ENCODE measurements around the gene HES3. TPM values are rescaled to one million over a fixed set of nuclear protein-coding genes. Genes with fewer than 3 reads are reported as not detected.

HES3 gene
- total RNA-seq, 4 donors from 2014 or later, result not detected

GRCh38 chr1:6279613-6280383 lies 35.8 kb downstream of the HES3 start:
- no peak for TF ChIP-seq CTCF (IDR thresholded peaks at IDR 0.05; ENCODE audit: low read depth)

GRCh38 chr1:6280761-6281451 lies 36.9 kb downstream of the HES3 start:
- TF ChIP-seq CTCF (IDR thresholded peaks at IDR 0.05; ENCODE audit: low read depth), result no peak

GRCh38 chr1:6281511-6282402 lies 37.8 kb downstream of the HES3 start:
- no peak for TF ChIP-seq CTCF (IDR thresholded peaks at IDR 0.05; ENCODE audit: low read depth)

- TF ChIP-seq CTCF (IDR thresholded peaks at IDR 0.05; ENCODE audit: low read depth), result no peak
These were observed 38.7 kb downstream of the HES3 start for GRCh38 chr1:6282577-6283270.

- no peak for TF ChIP-seq CTCF (IDR thresholded peaks at IDR 0.05; ENCODE audit: low read depth)
These were observed 41.4 kb downstream of the HES3 start for GRCh38 chr1:6285336-6285735.

- no peak for TF ChIP-seq CTCF (IDR thresholded peaks at IDR 0.05; ENCODE audit: low read depth)
These were observed 42.3 kb downstream of the HES3 start for GRCh38 chr1:6286266-6286665.

All from subcutaneous adipose tissue (tissue), 4 donors.